Activated CD4-positive, alpha-beta T cell treated with anti-CD3 and anti-CD28 coated beads for 48 hours (primary cell): Measurements from ENCODE around the gene CUL3.
A peak's percentile ranks its signal among the peaks of the same experiment; 100 is the strongest.
"Not testable (repeated sequence)": the region's sequence is repeated elsewhere in the genome, so short reads cannot be mapped to it uniquely, and the experiment has no call there.

Experiments
- DNase-seq: peaks from one replicate; pipeline ENCODE4 v3.0.0-alpha.2; 2020

CUL3 gene

GRCh38 chr2:224532931-224533330 lies 52.2 kb downstream of the CUL3 start:
- no peak for DNase-seq

- DNase-seq = no peak
Observed at GRCh38 chr2:224532441-224532840, 52.7 kb downstream of the CUL3 start.

GRCh38 chr2:224528171-224528570 lies 57.0 kb downstream of the CUL3 start:
- no peak for DNase-seq

GRCh38 chr2:224525774-224526173 lies 59.4 kb downstream of the CUL3 start:
- no peak for DNase-seq

GRCh38 chr2:224524657-224525056 lies 60.5 kb downstream of the CUL3 start:
- no peak for DNase-seq

- no peak for DNase-seq
Observed at GRCh38 chr2:224523626-224524577, 61.3 kb downstream of the CUL3 start.

- not testable (repeated sequence) for DNase-seq
Observed at GRCh38 chr2:224522483-224522882, 62.7 kb downstream of the CUL3 start.

- DNase-seq = peak; percentile 48
Observed at GRCh38 chr2:224520064-224520463, 65.1 kb downstream of the CUL3 start.

- DNase-seq = no peak
Observed at GRCh38 chr2:224518806-224519580, 66.2 kb downstream of the CUL3 start.

- no peak for DNase-seq
Observed at GRCh38 chr2:224517963-224518362, 67.2 kb downstream of the CUL3 start.

GRCh38 chr2:224516393-224516792 lies 68.8 kb downstream of the CUL3 start:
- not testable (repeated sequence) for DNase-seq

- DNase-seq = no peak
Observed at GRCh38 chr2:224513991-224514390, 71.2 kb downstream of the CUL3 start.

GRCh38 chr2:224507789-224508188 lies 77.4 kb downstream of the CUL3 start:
- DNase-seq = no peak

GRCh38 chr2:224506494-224506893 lies 78.7 kb downstream of the CUL3 start:
- no peak for DNase-seq

- no peak for DNase-seq
Observed at GRCh38 chr2:224498991-224499390, 86.2 kb downstream of the CUL3 start.

- no peak for DNase-seq
Observed at GRCh38 chr2:224492531-224492930, 92.6 kb downstream of the CUL3 start.

GRCh38 chr2:224487940-224488339 lies 97.2 kb downstream of the CUL3 start:
- DNase-seq = not testable (repeated sequence)

GRCh38 chr2:224485081-224486014 lies 99.8 kb downstream of the CUL3 start:
- DNase-seq = not testable (repeated sequence)

- DNase-seq = no peak
Observed at GRCh38 chr2:224479826-224480225, 105.3 kb downstream of the CUL3 start.

- DNase-seq = no peak
Observed at GRCh38 chr2:224472827-224473226, 112.3 kb downstream of the CUL3 start.

- no peak for DNase-seq
Observed at GRCh38 chr2:224472137-224472536, 113.0 kb downstream of the CUL3 start.

- DNase-seq = no peak
Observed at GRCh38 chr2:224469374-224469964, 115.7 kb downstream of the CUL3 start.
